ENCODE measurements around the gene VN1R5.

VN1R5 gene

GRCh38 chr1:247303216-247303615 is 47.3 kb downstream of the VN1R5 start:
- no peak for DNase-seq

- no peak for DNase-seq
Observed at GRCh38 chr1:247304031-247304430, 48.2 kb downstream of the VN1R5 start.
